GM19025 (cell line): ENCODE data around the gene TTLL3.

ENCODE experiments used
- ATAC-seq: cut with Tn5 transposase; IDR thresholded peaks from one replicate; pipeline ENCODE4 v1.9.1; 2021; ENCODE audit warnings: mild to moderate bottlenecking, low read depth, moderate library complexity; ENCODE audit not compliant: unreplicated experiment

Gene TTLL3

DNA sequence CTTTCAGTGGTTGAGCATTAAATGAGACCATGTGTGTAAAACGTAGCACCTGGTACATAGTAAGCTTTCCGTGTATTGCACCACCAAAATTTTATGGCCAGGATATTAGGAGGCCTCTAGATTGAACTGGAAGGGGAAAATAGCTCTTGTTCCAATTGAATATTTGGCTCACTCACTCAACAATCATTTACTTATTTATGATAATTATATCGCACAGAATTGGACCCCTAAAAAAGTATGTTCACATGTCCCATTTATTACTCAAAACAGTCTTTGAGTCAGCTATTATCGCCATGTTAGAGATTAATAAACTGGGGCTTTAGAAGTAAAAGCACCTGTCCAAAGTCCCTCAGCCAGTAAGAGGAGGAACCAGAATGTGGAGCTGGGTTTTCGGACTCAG is 5.1 kb upstream of the TTLL3 start:
- ATAC-seq, result no peak

- no peak for ATAC-seq
These were observed 3.9 kb upstream of the TTLL3 start for GRCh38 chr3:9806137-9806536.

DNA sequence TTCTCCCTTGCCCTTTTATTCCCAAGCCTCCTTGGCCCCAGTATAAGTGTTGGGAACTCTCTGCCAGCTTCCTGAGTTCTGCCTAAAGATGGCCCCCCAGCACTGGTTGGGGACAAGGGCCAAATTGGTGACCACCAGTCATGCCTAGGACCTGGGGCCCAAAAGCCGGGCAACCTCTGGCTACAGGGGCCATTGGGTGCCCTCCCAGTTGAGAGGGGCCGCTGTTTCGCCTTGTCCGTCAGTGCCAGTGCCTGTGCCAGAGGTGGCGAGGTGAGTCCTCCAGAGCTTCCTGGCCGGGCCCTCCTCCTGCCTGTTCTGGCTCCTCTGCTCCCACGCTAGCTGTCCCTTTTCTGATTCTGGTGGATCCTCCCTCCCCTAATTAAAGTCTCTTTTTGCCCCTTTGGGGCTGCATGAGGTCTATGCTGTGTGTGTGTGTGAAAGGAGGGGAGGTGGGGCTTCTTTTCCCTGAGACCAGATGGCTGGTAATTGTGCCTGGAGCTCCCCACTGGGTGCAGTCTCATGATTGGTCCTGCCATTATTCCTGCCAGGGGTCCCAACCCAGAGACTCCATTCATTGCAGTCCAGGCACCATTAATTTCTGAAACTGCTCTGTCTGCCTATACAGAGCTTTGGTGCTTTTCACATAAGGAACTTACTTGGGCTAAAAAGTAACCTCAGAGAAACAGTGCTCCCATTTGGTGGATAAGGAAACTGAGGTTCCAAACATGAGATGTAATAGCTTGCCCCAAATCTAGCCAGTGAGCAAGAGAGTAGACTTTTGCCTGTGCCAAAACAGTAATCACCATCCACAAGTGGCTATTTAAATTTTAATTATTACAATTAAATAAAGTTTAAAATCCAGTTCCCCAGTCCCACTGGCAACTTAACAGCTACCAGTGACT is 3.1 kb upstream of the TTLL3 start:
- no peak for ATAC-seq

DNA sequence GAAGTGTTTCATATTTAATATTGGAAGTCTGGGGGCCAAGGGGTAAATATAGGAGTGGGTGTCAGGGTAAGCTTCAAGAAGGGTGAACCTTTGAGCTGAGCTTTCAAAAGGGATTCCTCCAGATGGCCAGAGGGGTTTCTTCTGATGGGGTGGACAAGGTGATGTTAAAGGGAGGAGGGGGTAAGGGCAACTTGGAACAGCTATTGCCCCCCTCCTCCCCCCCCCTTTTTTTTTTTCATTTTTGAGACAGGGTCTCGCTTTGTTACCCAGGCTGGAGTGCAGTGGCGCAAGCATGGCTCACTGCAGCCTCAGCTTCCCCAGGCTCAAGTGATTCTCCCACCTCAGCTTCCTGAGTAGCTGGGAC is 2.1 kb upstream of the TTLL3 start:
- ATAC-seq, result no peak

DNA sequence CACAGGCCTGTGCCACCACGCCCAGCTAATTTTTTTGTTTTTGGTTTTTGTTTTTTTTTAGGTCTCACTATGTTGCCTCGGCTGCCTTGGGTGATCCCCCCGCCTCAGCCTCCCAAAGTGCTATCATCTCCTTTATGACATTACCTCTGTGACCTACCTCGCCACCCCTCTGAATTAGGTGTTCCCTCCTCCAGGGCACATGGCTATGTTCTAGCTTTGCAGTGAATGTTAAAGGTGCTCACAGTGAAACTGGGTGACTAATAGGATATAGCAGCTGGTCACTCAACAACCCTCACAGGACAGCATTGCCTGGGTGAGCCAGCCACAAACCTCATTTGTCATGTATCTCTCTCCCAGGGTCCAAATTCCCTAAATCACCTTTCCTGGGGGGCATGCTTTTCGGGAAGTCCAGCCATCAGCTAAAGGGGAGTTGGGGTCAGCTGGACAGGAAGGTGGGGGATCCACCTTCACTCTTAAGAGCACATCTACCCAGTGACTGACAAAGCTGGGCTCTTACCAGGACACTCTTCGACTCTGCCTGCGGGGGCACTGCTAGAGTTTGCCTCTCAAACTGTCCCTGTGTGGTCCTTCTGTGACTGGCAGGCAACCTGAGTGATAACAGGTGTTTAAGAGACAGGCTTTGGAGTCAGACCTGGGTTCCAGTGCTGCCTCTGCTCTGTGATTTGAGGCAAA is 1.6 kb upstream of the TTLL3 start:
- ATAC-seq, result no peak

GRCh38 chr3:9809239-9809614 is 835 bp upstream of the TTLL3 start:
- no peak for ATAC-seq

DNA sequence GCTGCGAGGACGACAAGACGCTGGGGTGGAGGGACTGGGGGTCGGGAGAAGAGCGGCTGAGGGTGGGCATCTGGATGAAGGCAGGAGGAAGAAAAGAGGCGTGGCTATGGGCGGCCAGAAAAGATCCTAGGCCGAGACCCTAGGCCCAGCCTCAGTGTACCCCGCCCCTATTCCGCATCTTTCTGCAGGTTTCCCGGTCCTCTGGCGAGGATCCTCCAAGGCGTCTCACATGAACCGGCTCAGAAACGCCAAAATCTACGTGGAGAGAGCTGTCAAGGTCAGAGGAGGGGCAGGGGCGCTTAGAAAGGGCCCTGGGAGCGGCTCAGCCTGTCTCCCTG is 340 bp downstream of the TTLL3 start:
- ATAC-seq, result no peak

- ATAC-seq, result no peak
These were observed 784 bp downstream of the TTLL3 start for GRCh38 chr3:9810846-9811245.

DNA sequence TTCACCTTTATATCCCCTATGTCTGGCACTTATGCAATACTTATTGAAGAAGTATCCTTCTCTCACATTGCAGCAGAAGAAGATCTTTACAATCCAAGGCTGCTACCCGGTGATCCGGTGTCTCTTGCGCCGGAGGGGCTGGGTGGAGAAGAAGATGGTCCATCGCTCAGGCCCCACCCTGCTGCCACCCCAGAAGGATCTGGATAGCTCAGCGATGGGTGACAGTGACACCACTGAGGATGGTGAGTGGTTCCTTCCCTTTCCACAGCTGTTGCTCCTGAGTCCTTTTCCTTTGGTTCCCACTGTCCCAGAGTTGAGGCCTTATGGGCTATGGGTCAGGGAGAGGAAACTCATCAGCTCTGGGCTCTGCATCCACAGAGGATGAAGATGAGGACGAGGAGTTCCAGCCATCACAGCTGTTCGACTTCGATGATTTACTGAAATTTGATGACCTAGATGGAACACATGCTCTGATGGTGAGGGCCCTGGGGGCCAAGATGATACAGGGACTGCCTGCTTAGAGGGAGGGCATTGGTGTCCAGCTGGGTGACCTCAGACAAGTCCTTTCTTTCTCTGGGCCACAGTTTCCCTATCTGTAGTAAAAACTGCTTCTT is 2.9 kb downstream of the TTLL3 start:
- no peak for ATAC-seq

GRCh38 chr3:9815986-9816385 is 5.9 kb downstream of the TTLL3 start:
- ATAC-seq, result no peak

GRCh38 chr3:9817436-9817835 is 7.4 kb downstream of the TTLL3 start:
- no peak for ATAC-seq

GRCh38 chr3:9818666-9819335 is 8.7 kb downstream of the TTLL3 start:
- ATAC-seq, result no peak

DNA sequence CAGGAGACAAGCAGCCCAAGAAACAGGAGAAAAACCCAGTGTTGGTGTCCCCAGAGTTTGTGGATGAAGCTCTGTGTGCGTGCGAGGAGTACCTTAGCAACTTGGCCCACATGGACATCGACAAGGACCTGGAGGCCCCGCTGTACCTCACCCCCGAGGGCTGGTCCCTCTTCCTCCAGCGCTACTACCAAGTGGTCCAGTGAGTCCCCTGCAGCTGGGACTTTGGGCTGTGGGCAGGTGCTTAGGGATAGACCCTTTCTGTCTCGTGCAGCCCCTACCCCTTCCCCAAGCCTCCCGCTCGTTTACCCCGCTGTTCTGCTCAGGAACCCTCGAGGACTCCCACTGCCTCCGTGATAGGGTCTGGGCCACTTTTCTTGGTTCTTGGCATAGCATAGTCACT is 10.5 kb downstream of the TTLL3 start:
- no peak for ATAC-seq

- no peak for ATAC-seq
These were observed 10.9 kb downstream of the TTLL3 start for GRCh38 chr3:9820946-9821345.

DNA sequence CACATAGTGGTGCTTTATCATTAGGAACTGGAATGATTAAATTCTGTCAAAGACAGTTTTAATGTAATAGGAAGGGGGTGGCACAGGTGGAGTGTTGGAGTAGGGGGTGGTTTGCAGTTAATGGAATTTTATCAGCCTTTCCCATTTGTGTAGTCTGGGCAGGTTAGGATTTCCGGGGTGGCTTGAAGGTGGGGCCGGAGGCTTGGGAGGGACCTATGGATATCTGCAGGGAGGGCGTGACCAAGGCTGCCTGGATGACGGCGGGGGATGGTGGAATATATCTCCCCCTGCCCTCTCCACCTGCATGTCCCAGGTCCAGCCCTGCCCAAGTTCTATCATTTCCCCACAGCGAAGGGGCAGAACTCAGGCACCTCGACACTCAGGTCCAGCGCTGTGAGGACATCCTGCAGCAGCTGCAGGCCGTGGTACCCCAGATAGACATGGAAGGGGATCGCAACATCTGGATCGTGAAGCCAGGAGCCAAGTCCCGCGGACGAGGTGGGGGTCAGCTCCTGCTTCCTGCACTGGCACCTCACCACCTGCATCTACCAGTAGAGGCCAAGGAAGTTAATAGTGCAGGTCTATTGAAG is 15.5 kb downstream of the TTLL3 start:
- no peak for ATAC-seq

GRCh38 chr3:9826815-9827573 is 16.9 kb downstream of the TTLL3 start:
- no peak for ATAC-seq

DNA sequence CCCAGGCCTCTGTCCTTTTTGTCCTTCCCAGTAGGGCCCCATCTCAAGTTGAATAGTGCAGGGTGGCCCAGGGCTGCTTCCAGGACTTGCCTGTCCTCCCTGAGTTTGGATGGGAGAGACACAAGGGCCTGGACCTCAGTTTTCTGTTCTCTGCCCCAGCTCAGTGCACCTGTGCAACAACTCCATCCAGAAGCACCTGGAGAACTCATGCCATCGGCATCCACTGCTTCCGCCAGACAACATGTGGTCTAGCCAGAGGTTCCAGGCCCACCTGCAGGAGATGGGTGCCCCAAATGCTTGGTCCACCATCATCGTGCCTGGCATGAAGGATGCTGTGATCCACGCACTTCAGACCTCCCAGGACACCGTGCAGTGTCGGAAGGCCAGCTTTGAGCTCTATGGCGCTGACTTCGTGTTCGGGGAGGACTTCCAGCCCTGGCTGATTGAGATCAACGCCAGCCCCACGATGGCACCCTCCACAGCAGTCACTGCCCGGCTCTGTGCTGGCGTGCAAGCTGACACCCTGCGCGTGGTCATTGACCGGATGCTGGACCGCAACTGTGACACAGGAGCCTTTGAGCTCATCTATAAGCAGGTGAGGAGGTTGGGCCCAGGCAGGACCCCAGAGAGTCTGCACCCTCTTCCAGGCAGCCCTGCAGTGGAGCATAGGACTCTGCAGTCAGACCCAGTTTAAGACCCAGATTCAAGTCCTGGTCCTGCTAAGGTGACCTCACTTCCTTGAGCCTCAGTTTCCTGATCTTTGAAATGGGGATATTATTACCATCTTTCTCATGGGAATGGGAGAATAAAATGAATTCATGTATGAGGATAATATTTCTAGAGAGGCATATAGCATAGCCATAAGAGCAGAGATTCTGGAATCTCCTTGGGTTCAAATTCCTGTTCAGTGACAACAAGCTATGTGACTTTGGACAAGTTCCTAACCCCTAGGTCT is 19.0 kb downstream of the TTLL3 start:
- no peak for ATAC-seq

DNA sequence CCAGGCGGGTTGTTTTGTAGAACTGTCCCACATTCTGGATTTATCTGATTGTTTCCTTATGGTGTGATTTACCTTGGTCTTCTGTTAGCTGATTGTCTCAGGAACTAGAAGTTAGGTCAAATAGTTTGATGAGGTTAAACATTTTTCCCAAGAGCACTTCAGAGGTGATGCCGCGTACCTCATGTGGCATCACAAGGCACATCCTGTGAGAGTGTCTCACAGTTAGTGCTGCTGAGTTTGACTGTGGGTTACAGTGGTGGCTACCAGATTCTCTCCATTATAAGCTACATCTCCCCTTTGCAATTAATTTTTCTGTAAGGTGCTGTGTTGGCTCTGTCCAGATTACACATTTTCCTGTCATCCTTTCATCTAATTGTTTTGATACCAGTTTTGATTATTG is 21.2 kb downstream of the TTLL3 start:
- no peak for ATAC-seq

GRCh38 chr3:9833078-9833477 is 23.0 kb downstream of the TTLL3 start:
- no peak for ATAC-seq
